Parietal lobe (tissue), 1 donor: ENCODE data around the gene S100A5. TPM values are rescaled to one million over a fixed set of nuclear protein-coding genes. Genes with fewer than 3 reads are reported as not detected.

ENCODE experiments used
- total RNA-seq: library from RNA; depleted of rRNA; stranded (reverse); fragments of >200 nt; gene quantifications from one replicate; pipeline ENCODE4 v1.2.3, GENCODE V29; 2014

The S100A5 gene
- total RNA-seq: not detected

GRCh38 chr1:153540394-153541361, at the start of gene S100A5:
TSS of gene S100A5 (minus strand) at chr1:153540934. CDS start at chr1:153540191, 743 bp downstream.

GRCh38 chr1:153565529-153566374, 25.0 kb upstream of the S100A5 start, which contains the start of gene S100A2:
TSS of gene S100A2 (minus strand) at chr1:153565844. CDS start at chr1:153563877, 1,967 bp downstream.

GRCh38 chr1:153548722-153549688, 8.3 kb upstream of the S100A5 start, which contains the start of gene S100A3:
TSS of gene S100A3 (minus strand) at chr1:153549258. CDS start at chr1:153548485, 773 bp downstream.

GRCh38 chr1:153545067-153546055, 4.6 kb upstream of the S100A5 start, which contains the start of gene S100A4:
TSS of gene S100A4 (minus strand) at chr1:153545806. CDS start at chr1:153544794, 1,012 bp downstream.

GRCh38 chr1:153535242-153536011, 5.3 kb downstream of the S100A5 start, which contains the start of gene S100A6:
TSS of gene S100A6 (minus strand) at chr1:153535991. CDS start at chr1:153535339, 652 bp downstream.

Other genes with a start within 250 kb of the S100A5 start
- gene PGLYRP3, start 228.0 kb downstream of the S100A5 start, total RNA-seq: not detected
- not detected for gene PGLYRP4, start 192.1 kb downstream of the S100A5 start, total RNA-seq
- 9.1 TPM for gene S100A9, start 183.1 kb downstream of the S100A5 start, total RNA-seq
- 1.6 TPM for gene S100A12, start 165.3 kb downstream of the S100A5 start, total RNA-seq
- 1.6 TPM for gene S100A8, start 149.9 kb downstream of the S100A5 start, total RNA-seq
- not detected for gene S100A7A, start 124.4 kb downstream of the S100A5 start, total RNA-seq
- gene S100A7, start 80.3 kb downstream of the S100A5 start, total RNA-seq: not detected
- gene S100A6, start 4.9 kb downstream of the S100A5 start, total RNA-seq: 7.2 TPM
- gene S100A4, start 4.9 kb upstream of the S100A5 start, total RNA-seq: 1.3 TPM
- not detected for gene S100A3, start 8.3 kb upstream of the S100A5 start, total RNA-seq
- not detected for gene S100A2, start 24.9 kb upstream of the S100A5 start, total RNA-seq
- 9.7 TPM for gene S100A16, start 72.2 kb upstream of the S100A5 start, total RNA-seq
- gene S100A14, start 75.4 kb upstream of the S100A5 start, total RNA-seq: not detected
- gene S100A13, start 86.6 kb upstream of the S100A5 start, total RNA-seq: 3.4 TPM
- gene S100A1, start 87.5 kb upstream of the S100A5 start, total RNA-seq: 0.94 TPM
- gene CHTOP, start 93.1 kb upstream of the S100A5 start, total RNA-seq: 129 TPM
- gene SNAPIN, start 117.8 kb upstream of the S100A5 start, total RNA-seq: 30.7 TPM
- gene ILF2, start 130.1 kb upstream of the S100A5 start, total RNA-seq: 161 TPM
- gene NPR1, start 137.8 kb upstream of the S100A5 start, total RNA-seq: under 0.01 TPM
- gene INTS3, start 187.1 kb upstream of the S100A5 start, total RNA-seq: 68.9 TPM
- gene SLC27A3, start 234.5 kb upstream of the S100A5 start, total RNA-seq: 18.2 TPM